WTC11 (cell line): ENCODE data around the gene MEIS3.

Experiments
- FOXK1 ChIP-seq: sonication (generic); formaldehyde crosslinking; IDR thresholded peaks from 2 replicates; pipeline ENCODE4 v1.8.0; 2022; ENCODE audit warnings: mild to moderate bottlenecking, moderate library complexity, missing genetic modification reagents
- MYBL2 ChIP-seq: sonication (generic); formaldehyde crosslinking; IDR thresholded peaks from 2 replicates; pipeline ENCODE4 v1.8.1; 2023; ENCODE audit warnings: mild to moderate bottlenecking, moderate library complexity, missing genetic modification reagents
- TP53 ChIP-seq: sonication (generic); formaldehyde crosslinking; IDR thresholded peaks from 2 replicates; pipeline ENCODE4 v1.8.1; 2023; ENCODE audit warnings: mild to moderate bottlenecking, missing genetic modification reagents
- TF ChIP-seq, protein P1 (sequence below): fragments of 200-600 bp; IDR thresholded peaks from 2 replicates; pipeline ENCODE4 v1.8.0; 2022; ENCODE audit warnings: antibody characterized with exemption
- TF ChIP-seq, protein P2 (sequence below): sonication (generic); formaldehyde crosslinking; IDR thresholded peaks from 2 replicates; pipeline ENCODE4 v1.8.1; 2023; ENCODE audit warnings: mild to moderate bottlenecking, missing genetic modification reagents, moderate library complexity
- TF ChIP-seq, protein P3 (sequence below): sonication (generic); formaldehyde crosslinking; IDR thresholded peaks from 2 replicates; pipeline ENCODE4 v1.8.0; 2022; ENCODE audit warnings: mild to moderate bottlenecking, missing genetic modification reagents
- TF ChIP-seq, protein P4 (sequence below): sonication (generic); formaldehyde crosslinking; IDR thresholded peaks from 2 replicates; pipeline ENCODE4 v1.8.0; 2023; ENCODE audit warnings: missing genetic modification reagents, mild to moderate bottlenecking, borderline replicate concordance
- TF ChIP-seq, protein P5 (sequence below): sonication (generic); formaldehyde crosslinking; IDR thresholded peaks from 2 replicates; pipeline ENCODE4 v1.8.0; 2022; ENCODE audit warnings: mild to moderate bottlenecking, missing genetic modification reagents
- TF ChIP-seq, protein P6 (sequence below): sonication (generic); formaldehyde crosslinking; IDR thresholded peaks from 2 replicates; pipeline ENCODE4 v1.8.1; 2022; ENCODE audit warnings: low read depth, missing genetic modification reagents, borderline replicate concordance
- TF ChIP-seq, protein P7 (sequence below): sonication (generic); formaldehyde crosslinking; IDR thresholded peaks from 2 replicates; pipeline ENCODE4 v1.8.1; 2022; ENCODE audit warnings: low read depth, mild to moderate bottlenecking, moderate library complexity, missing genetic modification reagents, borderline replicate concordance

DNA sequence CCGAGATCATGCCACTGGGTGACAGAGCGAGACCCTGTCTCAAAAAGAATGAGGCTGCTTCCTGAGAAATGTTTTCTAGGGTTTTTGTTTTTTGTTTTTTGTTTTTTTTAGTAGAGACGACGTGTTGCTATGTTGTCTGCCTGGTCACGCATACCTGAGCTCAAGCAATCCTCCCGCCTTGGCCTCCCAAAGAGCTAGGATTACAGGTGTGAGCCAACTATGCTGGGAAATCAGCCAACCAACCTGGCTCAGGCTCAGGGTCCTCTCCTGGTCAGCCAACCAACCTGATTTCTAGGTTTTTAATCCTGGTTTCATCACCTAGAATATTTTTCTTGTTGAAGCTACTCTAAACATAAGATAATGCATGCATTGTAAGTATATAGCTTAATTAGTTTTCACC is 62.4 kb downstream of the MEIS3 start:
- TF ChIP-seq, protein P1, sequence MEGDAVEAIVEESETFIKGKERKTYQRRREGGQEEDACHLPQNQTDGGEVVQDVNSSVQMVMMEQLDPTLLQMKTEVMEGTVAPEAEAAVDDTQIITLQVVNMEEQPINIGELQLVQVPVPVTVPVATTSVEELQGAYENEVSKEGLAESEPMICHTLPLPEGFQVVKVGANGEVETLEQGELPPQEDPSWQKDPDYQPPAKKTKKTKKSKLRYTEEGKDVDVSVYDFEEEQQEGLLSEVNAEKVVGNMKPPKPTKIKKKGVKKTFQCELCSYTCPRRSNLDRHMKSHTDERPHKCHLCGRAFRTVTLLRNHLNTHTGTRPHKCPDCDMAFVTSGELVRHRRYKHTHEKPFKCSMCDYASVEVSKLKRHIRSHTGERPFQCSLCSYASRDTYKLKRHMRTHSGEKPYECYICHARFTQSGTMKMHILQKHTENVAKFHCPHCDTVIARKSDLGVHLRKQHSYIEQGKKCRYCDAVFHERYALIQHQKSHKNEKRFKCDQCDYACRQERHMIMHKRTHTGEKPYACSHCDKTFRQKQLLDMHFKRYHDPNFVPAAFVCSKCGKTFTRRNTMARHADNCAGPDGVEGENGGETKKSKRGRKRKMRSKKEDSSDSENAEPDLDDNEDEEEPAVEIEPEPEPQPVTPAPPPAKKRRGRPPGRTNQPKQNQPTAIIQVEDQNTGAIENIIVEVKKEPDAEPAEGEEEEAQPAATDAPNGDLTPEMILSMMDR, result no peak
- TF ChIP-seq, protein P2, sequence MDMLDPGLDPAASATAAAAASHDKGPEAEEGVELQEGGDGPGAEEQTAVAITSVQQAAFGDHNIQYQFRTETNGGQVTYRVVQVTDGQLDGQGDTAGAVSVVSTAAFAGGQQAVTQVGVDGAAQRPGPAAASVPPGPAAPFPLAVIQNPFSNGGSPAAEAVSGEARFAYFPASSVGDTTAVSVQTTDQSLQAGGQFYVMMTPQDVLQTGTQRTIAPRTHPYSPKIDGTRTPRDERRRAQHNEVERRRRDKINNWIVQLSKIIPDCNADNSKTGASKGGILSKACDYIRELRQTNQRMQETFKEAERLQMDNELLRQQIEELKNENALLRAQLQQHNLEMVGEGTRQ, result no peak
- TF ChIP-seq, protein P3, sequence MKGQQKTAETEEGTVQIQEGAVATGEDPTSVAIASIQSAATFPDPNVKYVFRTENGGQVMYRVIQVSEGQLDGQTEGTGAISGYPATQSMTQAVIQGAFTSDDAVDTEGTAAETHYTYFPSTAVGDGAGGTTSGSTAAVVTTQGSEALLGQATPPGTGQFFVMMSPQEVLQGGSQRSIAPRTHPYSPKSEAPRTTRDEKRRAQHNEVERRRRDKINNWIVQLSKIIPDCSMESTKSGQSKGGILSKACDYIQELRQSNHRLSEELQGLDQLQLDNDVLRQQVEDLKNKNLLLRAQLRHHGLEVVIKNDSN (CRISPR knock-in tag), result no peak
- TF ChIP-seq FOXK1 (CRISPR knock-in tag) (no peak), MYBL2 (CRISPR knock-in tag) (no peak), TP53 (CRISPR knock-in tag) (no peak)
- TF ChIP-seq, protein P4, sequence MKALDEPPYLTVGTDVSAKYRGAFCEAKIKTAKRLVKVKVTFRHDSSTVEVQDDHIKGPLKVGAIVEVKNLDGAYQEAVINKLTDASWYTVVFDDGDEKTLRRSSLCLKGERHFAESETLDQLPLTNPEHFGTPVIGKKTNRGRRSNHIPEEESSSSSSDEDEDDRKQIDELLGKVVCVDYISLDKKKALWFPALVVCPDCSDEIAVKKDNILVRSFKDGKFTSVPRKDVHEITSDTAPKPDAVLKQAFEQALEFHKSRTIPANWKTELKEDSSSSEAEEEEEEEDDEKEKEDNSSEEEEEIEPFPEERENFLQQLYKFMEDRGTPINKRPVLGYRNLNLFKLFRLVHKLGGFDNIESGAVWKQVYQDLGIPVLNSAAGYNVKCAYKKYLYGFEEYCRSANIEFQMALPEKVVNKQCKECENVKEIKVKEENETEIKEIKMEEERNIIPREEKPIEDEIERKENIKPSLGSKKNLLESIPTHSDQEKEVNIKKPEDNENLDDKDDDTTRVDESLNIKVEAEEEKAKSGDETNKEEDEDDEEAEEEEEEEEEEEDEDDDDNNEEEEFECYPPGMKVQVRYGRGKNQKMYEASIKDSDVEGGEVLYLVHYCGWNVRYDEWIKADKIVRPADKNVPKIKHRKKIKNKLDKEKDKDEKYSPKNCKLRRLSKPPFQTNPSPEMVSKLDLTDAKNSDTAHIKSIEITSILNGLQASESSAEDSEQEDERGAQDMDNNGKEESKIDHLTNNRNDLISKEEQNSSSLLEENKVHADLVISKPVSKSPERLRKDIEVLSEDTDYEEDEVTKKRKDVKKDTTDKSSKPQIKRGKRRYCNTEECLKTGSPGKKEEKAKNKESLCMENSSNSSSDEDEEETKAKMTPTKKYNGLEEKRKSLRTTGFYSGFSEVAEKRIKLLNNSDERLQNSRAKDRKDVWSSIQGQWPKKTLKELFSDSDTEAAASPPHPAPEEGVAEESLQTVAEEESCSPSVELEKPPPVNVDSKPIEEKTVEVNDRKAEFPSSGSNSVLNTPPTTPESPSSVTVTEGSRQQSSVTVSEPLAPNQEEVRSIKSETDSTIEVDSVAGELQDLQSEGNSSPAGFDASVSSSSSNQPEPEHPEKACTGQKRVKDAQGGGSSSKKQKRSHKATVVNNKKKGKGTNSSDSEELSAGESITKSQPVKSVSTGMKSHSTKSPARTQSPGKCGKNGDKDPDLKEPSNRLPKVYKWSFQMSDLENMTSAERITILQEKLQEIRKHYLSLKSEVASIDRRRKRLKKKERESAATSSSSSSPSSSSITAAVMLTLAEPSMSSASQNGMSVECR (CRISPR knock-in tag), result no peak
- TF ChIP-seq, protein P5, sequence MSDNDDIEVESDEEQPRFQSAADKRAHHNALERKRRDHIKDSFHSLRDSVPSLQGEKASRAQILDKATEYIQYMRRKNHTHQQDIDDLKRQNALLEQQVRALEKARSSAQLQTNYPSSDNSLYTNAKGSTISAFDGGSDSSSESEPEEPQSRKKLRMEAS (CRISPR knock-in tag), result no peak
- TF ChIP-seq, protein P6, sequence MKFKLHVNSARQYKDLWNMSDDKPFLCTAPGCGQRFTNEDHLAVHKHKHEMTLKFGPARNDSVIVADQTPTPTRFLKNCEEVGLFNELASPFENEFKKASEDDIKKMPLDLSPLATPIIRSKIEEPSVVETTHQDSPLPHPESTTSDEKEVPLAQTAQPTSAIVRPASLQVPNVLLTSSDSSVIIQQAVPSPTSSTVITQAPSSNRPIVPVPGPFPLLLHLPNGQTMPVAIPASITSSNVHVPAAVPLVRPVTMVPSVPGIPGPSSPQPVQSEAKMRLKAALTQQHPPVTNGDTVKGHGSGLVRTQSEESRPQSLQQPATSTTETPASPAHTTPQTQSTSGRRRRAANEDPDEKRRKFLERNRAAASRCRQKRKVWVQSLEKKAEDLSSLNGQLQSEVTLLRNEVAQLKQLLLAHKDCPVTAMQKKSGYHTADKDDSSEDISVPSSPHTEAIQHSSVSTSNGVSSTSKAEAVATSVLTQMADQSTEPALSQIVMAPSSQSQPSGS (CRISPR knock-in tag), result no peak
- TF ChIP-seq, protein P7, sequence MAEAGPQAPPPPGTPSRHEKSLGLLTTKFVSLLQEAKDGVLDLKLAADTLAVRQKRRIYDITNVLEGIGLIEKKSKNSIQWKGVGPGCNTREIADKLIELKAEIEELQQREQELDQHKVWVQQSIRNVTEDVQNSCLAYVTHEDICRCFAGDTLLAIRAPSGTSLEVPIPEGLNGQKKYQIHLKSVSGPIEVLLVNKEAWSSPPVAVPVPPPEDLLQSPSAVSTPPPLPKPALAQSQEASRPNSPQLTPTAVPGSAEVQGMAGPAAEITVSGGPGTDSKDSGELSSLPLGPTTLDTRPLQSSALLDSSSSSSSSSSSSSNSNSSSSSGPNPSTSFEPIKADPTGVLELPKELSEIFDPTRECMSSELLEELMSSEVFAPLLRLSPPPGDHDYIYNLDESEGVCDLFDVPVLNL (CRISPR knock-in tag), result no peak
